Tibial nerve (tissue), 4 donors: ENCODE results near the gene BRIP1.
"Not testable (repeated sequence)": the region's sequence is repeated elsewhere in the genome, so short reads cannot be mapped to it uniquely, and the experiment has no call there.

Source experiments
- CTCF ChIP-seq, 5 experiments: fragments of 200-600 bp in 3 of 5; fragments of 450-650 bp in 2 of 5; sonication (generic) in 3 of 5; IDR thresholded peaks; one replicate each; pipeline ENCODE4 v1.5.1; 2016 to 2019; ENCODE audit warnings: antibody characterized with exemption in 5 of 5, mild to moderate bottlenecking in 3 of 5, moderate library complexity in 2 of 5
- EP300 ChIP-seq, 2 donors: sonication (generic); formaldehyde crosslinking; IDR thresholded peaks; one replicate each; pipeline ENCODE4 v1.6.1; 2017; ENCODE audit warnings: antibody characterized with exemption in 2 of 2, mild to moderate bottlenecking in 1 of 2
- POLR2A ChIP-seq, 2 donors: fragments of 450-650 bp; IDR thresholded peaks; one replicate each; pipeline ENCODE4 v1.6.1; 2017; ENCODE audit warnings: antibody characterized with exemption in 2 of 2, mild to moderate bottlenecking in 2 of 2, moderate library complexity in 2 of 2

GRCh38 chr17:61826866-61827265, 36.5 kb downstream of the BRIP1 start:
- not testable (repeated sequence) for TF ChIP-seq CTCF, POLR2A, EP300 (IDR thresholded peaks at IDR 0.05)
